Middle frontal gyrus (tissue), 1 donor: ENCODE results near the gene THUMPD2.
"Not testable (repeated sequence)": the region's sequence is repeated elsewhere in the genome, so short reads cannot be mapped to it uniquely, and the experiment has no call there.

Source experiments
- DNase-seq: peaks from one replicate; pipeline ENCODE4 v3.0.0-alpha.2; 2015; ENCODE audit warnings: low spot score; ENCODE audit errors: extremely low spot score

THUMPD2 gene

GRCh38 chr2:39757156-39757555, 21.9 kb downstream of the THUMPD2 start:
- DNase-seq = no peak

GRCh38 chr2:39755466-39755865, 23.6 kb downstream of the THUMPD2 start:
- no peak for DNase-seq

- DNase-seq = no peak
Measured at GRCh38 chr2:39743269-39743776, 35.7 kb downstream of the THUMPD2 start.

- DNase-seq = no peak
Measured at GRCh38 chr2:39741871-39742270, 37.2 kb downstream of the THUMPD2 start.

GRCh38 chr2:39739386-39739785, 39.7 kb downstream of the THUMPD2 start:
- no peak for DNase-seq

GRCh38 chr2:39738936-39739335, 40.1 kb downstream of the THUMPD2 start:
- DNase-seq = no peak

- DNase-seq = no peak
Measured at GRCh38 chr2:39737661-39738060, 41.4 kb downstream of the THUMPD2 start.

- DNase-seq = no peak
Measured at GRCh38 chr2:39736640-39737039, 42.4 kb downstream of the THUMPD2 start.

GRCh38 chr2:39735648-39736047, 43.4 kb downstream of the THUMPD2 start:
- no peak for DNase-seq

GRCh38 chr2:39734445-39734844, 44.6 kb downstream of the THUMPD2 start:
- no peak for DNase-seq

GRCh38 chr2:39733070-39733674, 45.9 kb downstream of the THUMPD2 start:
- DNase-seq = no peak

- no peak for DNase-seq
Measured at GRCh38 chr2:39732482-39732881, 46.6 kb downstream of the THUMPD2 start.

GRCh38 chr2:39731546-39731945, 47.5 kb downstream of the THUMPD2 start:
- no peak for DNase-seq

- DNase-seq = no peak
Measured at GRCh38 chr2:39730685-39731302, 48.3 kb downstream of the THUMPD2 start.

- no peak for DNase-seq
Measured at GRCh38 chr2:39730276-39730675, 48.8 kb downstream of the THUMPD2 start.

GRCh38 chr2:39728941-39729351, 50.1 kb downstream of the THUMPD2 start:
- no peak for DNase-seq

GRCh38 chr2:39728085-39728484, 51.0 kb downstream of the THUMPD2 start:
- not testable (repeated sequence) for DNase-seq

GRCh38 chr2:39725401-39725800, 53.7 kb downstream of the THUMPD2 start:
- no peak for DNase-seq

GRCh38 chr2:39724828-39725144, 54.3 kb downstream of the THUMPD2 start:
- DNase-seq = no peak

GRCh38 chr2:39723946-39724827, 54.9 kb downstream of the THUMPD2 start:
- no peak for DNase-seq

- no peak for DNase-seq
Measured at GRCh38 chr2:39723497-39723896, 55.6 kb downstream of the THUMPD2 start.

GRCh38 chr2:39720970-39721369, 58.1 kb downstream of the THUMPD2 start:
- no peak for DNase-seq
